B cell (primary cell): Measurements from ENCODE around the gene ADAM12. TPM values are rescaled to one million over a fixed set of nuclear protein-coding genes. Genes with fewer than 3 reads are reported as not detected.

ENCODE experiments used
- ATAC-seq: fragments of 200-7000 bp; cut with Tn5 transposase; one replicate; pipeline ENCODE4 v1.10.0; 2021; ENCODE audit warnings: low read depth, mild to moderate bottlenecking, moderate number of reproducible peaks, moderate library complexity
- CTCF ChIA-PET: fragments of 350-600 bp; sonication (Branson Sonifier 250); formaldehyde crosslinking; loops from one replicate; lab custom pipeline; 2021; ENCODE audit warnings: antibody characterized with exemption, inconsistent platforms; lab: Charles Lee
- POLR2A ChIA-PET: fragments of 350-600 bp; sonication (Branson Sonifier 250); formaldehyde crosslinking; loops from one replicate; lab custom pipeline; 2021; ENCODE audit warnings: antibody characterized with exemption; lab: Charles Lee
- DNase-seq: peaks from one replicate; pipeline ENCODE4 v3.0.0; 2013
- H2AFZ ChIP-seq: 2 replicates; pipeline ENCODE4 v1.6.1; 2012; ENCODE audit warnings: mild to moderate bottlenecking, low read depth, low read length; ENCODE audit not compliant: insufficient read depth, poor library complexity, severe bottlenecking
- H3K27ac ChIP-seq, 2 donors: 1 replicate in 1 of 2; 2 replicates in 1 of 2; pipeline ENCODE4 v1.5.1; 2012 to 2013; ENCODE audit warnings: low read length in 2 of 2, mild to moderate bottlenecking in 2 of 2, moderate library complexity in 1 of 2
- H3K27me3 ChIP-seq, 4 experiments: fragments of 200-600 bp in 1 of 4; sonication (generic) in 1 of 4; replicated peaks in 1 of 4; 1 replicate in 2 of 4; 2 replicates in 2 of 4; pipeline versions ENCODE4 v1.6.1 to v1.7.0; 2013 to 2016; ENCODE audit warnings: low read length in 3 of 4, mild to moderate bottlenecking in 2 of 4, mixed read lengths in 1 of 4, moderate library complexity in 1 of 4; ENCODE audit not compliant: insufficient read depth in 4 of 4, control insufficient read depth in 3 of 4; ENCODE audit errors: control extremely low read depth in 1 of 4
- H3K36me3 ChIP-seq, 2 experiments: replicated peaks in 1 of 2; 1 replicate in 1 of 2; 2 replicates in 1 of 2; pipeline versions ENCODE4 v1.6.1 to v1.7.1; 2013; ENCODE audit warnings: low read length in 1 of 2; ENCODE audit not compliant: insufficient read depth in 2 of 2, control insufficient read depth in 1 of 2; ENCODE audit errors: control extremely low read depth in 1 of 2, extremely low read depth in 1 of 2
- H3K4me1 ChIP-seq, 2 donors: fragments of 200-600 bp in 1 of 2; sonication (generic) in 1 of 2; 1 replicate in 1 of 2; 2 replicates in 1 of 2; pipeline versions ENCODE4 v1.5.1 to v1.6.1; 2013 to 2017; ENCODE audit warnings: low read length in 2 of 2; ENCODE audit not compliant: control insufficient read depth in 2 of 2, insufficient read depth in 2 of 2
- H3K4me2 ChIP-seq: replicated peaks from 2 replicates; pipeline ENCODE3; 2012; ENCODE audit warnings: mild to moderate bottlenecking, low read depth, low read length; ENCODE audit not compliant: poor library complexity, severe bottlenecking
- H3K4me3 ChIP-seq, 5 experiments: fragments of 200-600 bp in 1 of 5; sonication (generic) in 1 of 5; 1 replicate in 3 of 5; 2 replicates in 2 of 5; pipeline versions ENCODE4 v1.5.1 to v1.7.0; 2011 to 2016; ENCODE audit warnings: low read length in 4 of 5, mild to moderate bottlenecking in 4 of 5, low read depth in 2 of 5, control low read depth in 1 of 5, moderate library complexity in 1 of 5; ENCODE audit not compliant: insufficient read depth in 1 of 5; ENCODE audit errors: control extremely low read depth in 1 of 5, extremely low read depth in 1 of 5
- H3K79me2 ChIP-seq: fragments of 200-600 bp; sonication (generic); one replicate; pipeline ENCODE4 v1.6.0; 2016; ENCODE audit warnings: low read length; ENCODE audit not compliant: control insufficient read depth, insufficient read depth
- H3K9ac ChIP-seq: fragments of 200-600 bp; sonication (generic); 2 replicates; pipeline ENCODE4 v1.6.1; 2017; ENCODE audit warnings: mild to moderate bottlenecking, low read length, moderate library complexity
- H3K9me3 ChIP-seq, 3 donors: one replicate each; pipeline versions ENCODE4 v1.6.1 to v1.7.1; 2013; ENCODE audit warnings: low read length in 2 of 3; ENCODE audit not compliant: control insufficient read depth in 2 of 3, insufficient read depth in 1 of 3; ENCODE audit errors: control extremely low read depth in 1 of 3
- H4K20me1 ChIP-seq: 2 replicates; pipeline ENCODE4 v1.6.0; 2012; ENCODE audit warnings: mild to moderate bottlenecking, low read length; ENCODE audit not compliant: insufficient read depth, control insufficient read depth, poor library complexity, severe bottlenecking
- H3K27ac Mint-ChIP-seq: one replicate; pipeline ENCODE4 v1.8.0; 2021; ENCODE audit warnings: mixed read lengths
- H3K27me3 Mint-ChIP-seq: one replicate; pipeline ENCODE4 v1.8.0; 2021; ENCODE audit warnings: mixed read lengths
- H3K4me1 Mint-ChIP-seq: one replicate; pipeline ENCODE4 v1.8.0; 2021; ENCODE audit warnings: mixed read lengths
- H3K4me3 Mint-ChIP-seq: one replicate; pipeline ENCODE4 v1.8.0; 2021; ENCODE audit warnings: mixed read lengths
- H3K9me3 Mint-ChIP-seq: one replicate; pipeline ENCODE4 v1.8.0; 2022; ENCODE audit warnings: mixed read lengths; ENCODE audit not compliant: insufficient read depth
- CTCF ChIP-seq: fragments of 200-600 bp; IDR thresholded peaks from one replicate; pipeline ENCODE4 v1.8.0; 2022; ENCODE audit warnings: antibody characterized with exemption, mild to moderate bottlenecking
- EZH2 ChIP-seq: IDR thresholded peaks from 2 replicates; pipeline ENCODE4 v1.6.1; 2012; ENCODE audit warnings: borderline replicate concordance, low read depth, mild to moderate bottlenecking, moderate library complexity, low read length; ENCODE audit not compliant: insufficient read depth, poor library complexity, severe bottlenecking
- WGBS: methylation state at CpG from one replicate; pipeline ENCODE4 v1.1.5; 2013; ENCODE audit warnings: missing lambda C conversion rate; ENCODE audit not compliant: insufficient coverage; 5-methylcytosine and 5-hydroxymethylcytosine counted together
- intact Hi-C: fragments of 100-400 bp; cut with micrococcal nuclease; formaldehyde crosslinking; loops from one replicate; pipeline ENCODE4 v1.10.0; 2022
- polyA plus RNA-seq: library from polyadenylated mRNA; depleted of rRNA; stranded (reverse); fragments of >200 nt; gene quantifications from 2 replicates; pipeline ENCODE4 v1.2.3, GENCODE V29; 2012
- total RNA-seq, 2 donors: library from RNA; stranded (reverse); fragments of 120-200 nt in 1 of 2; gene quantifications; 1 replicate in 1 of 2; 2 replicates in 1 of 2; pipeline versions ENCODE4 v1.2.3 to v1.2.4, GENCODE V29; 2013 to 2022

The ADAM12 gene
- total and polyA plus RNA-seq, 2 donors (not counting 1 experiment from before 2014, with no cell fraction given) = 0.01 to 0.22 TPM

DNA sequence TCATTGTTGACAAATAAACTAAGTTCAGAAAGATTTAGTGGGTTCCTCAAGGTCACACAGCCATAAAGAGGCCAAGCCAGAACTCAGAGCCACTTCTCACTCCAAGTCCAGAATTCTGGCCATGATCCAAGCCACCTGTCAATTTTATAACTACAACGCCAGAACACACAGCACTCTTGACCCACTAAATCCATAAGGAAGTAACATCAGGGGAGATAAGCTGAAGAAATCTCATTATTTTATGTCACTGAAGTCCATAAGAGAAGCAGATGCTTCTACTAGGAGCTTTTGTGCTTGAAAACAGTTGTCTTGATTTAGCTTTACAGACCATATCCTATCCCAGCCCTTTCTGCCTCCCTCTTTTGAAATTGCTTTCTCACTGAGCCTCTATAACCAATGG is 15.9 kb downstream of the ADAM12 start:
- no peak overlapping the region for H3K9ac ChIP-seq
- intact Hi-C loops = no loop called here
- no peak for ATAC-seq
- H3K9me3 Mint-ChIP-seq = no peaks in the 10 kb centered on the region
- DNase-seq = no peak
- ChIA-PET CTCF (no interaction called here), POLR2A (no interaction called here)
- no peak overlapping the region for H2AFZ ChIP-seq
- no peak for TF ChIP-seq EZH2
- no peak for TF ChIP-seq CTCF
- H3K4me1 Mint-ChIP-seq = no peaks in the 10 kb centered on the region
- H3K9me3 ChIP-seq = peaks cover 0 to 4% (median 0%) of the 10 kb centered on the region in 3 donors
- H3K4me1 ChIP-seq = no peaks in the 10 kb centered on the region
- WGBS = no CpG with 5 or more reads among the region's 1 CpG
- no peaks in the 10 kb centered on the region for H3K27me3 ChIP-seq
- no peaks in the 10 kb centered on the region for H4K20me1 ChIP-seq
- no peaks in the 10 kb centered on the region for H3K27me3 Mint-ChIP-seq
- H3K4me3 Mint-ChIP-seq = no peak overlapping the region
- H3K36me3 ChIP-seq = no peaks in the 10 kb centered on the region
- H3K79me2 ChIP-seq = no peaks in the 10 kb centered on the region
- no peak overlapping the region for H3K4me3 ChIP-seq
- no peak overlapping the region for H3K27ac Mint-ChIP-seq
- H3K4me2 ChIP-seq = no peak overlapping the region
- H3K27ac ChIP-seq = no peak overlapping the region

- DNase-seq (no peak), ATAC-seq (no peak)
- no peak overlapping the region for H3K27ac Mint-ChIP-seq
- Histone ChIP-seq H4K20me1 (no peaks in the 10 kb centered on the region), H3K4me3 (no peak overlapping the region), H3K79me2 (no peaks in the 10 kb centered on the region), H3K27me3 (no peaks in the 10 kb centered on the region), H3K4me2 (no peak overlapping the region), H3K9ac (no peak overlapping the region), H3K9me3 (peaks cover 0 to 2% (median 0%) of the 10 kb centered on the region in 3 donors), H3K36me3 (no peaks in the 10 kb centered on the region), H2AFZ (no peak overlapping the region), H3K4me1 (no peaks in the 10 kb centered on the region), H3K27ac (no peak overlapping the region)
- no peaks in the 10 kb centered on the region for H3K9me3 Mint-ChIP-seq
- TF ChIP-seq CTCF = no peak
- TF ChIP-seq EZH2 = no peak
- ChIA-PET POLR2A (no interaction called here), CTCF (no interaction called here)
- no peaks in the 10 kb centered on the region for H3K4me1 Mint-ChIP-seq
- no peak overlapping the region for H3K4me3 Mint-ChIP-seq
- 67% methylated on average over 1 of the region's 4 CpGs for WGBS
- H3K27me3 Mint-ChIP-seq = no peaks in the 10 kb centered on the region
- intact Hi-C loops = no loop called here
Observed at GRCh38 chr10:126369125-126369710, 19.1 kb downstream of the ADAM12 start.
